Measurements from ENCODE around the gene PTPRM.

Gene PTPRM

GRCh38 chr18:8196238-8196637 lies 629.1 kb downstream of the PTPRM start:
- Histone ChIP-seq H3K27ac (no peak overlapping the region), H3K4me3 (ENCODE audit: low read depth in 1 of 2, low read length in 1 of 2) (no peak overlapping the region), H3K27me3 (no peaks in the 10 kb centered on the region), H3K9me3 (no peaks in the 10 kb centered on the region), H3K4me1 (ENCODE audit: control insufficient read depth in 1 of 2, insufficient read depth in 1 of 2, low read depth in 1 of 2, low read length in 1 of 2) (no peaks in the 10 kb centered on the region), H3K36me3 (no peaks in the 10 kb centered on the region)
- no peak for TF ChIP-seq CTCF (IDR thresholded peaks at IDR 0.05)

- Histone ChIP-seq H3K4me3 (ENCODE audit: low read depth in 1 of 2, low read length in 1 of 2) (no peak overlapping the region), H3K9me3 (no peaks in the 10 kb centered on the region), H3K27ac (no peak overlapping the region), H3K27me3 (no peaks in the 10 kb centered on the region), H3K4me1 (ENCODE audit: control insufficient read depth in 1 of 2, insufficient read depth in 1 of 2, low read depth in 1 of 2, low read length in 1 of 2) (no peaks in the 10 kb centered on the region), H3K36me3 (no peaks in the 10 kb centered on the region)
- TF ChIP-seq CTCF (IDR thresholded peaks at IDR 0.05): no peak
These were observed 630.4 kb downstream of the PTPRM start for GRCh38 chr18:8197499-8197898.

- no peaks in the 10 kb centered on the region for H3K27me3 ChIP-seq
- H3K9me3 ChIP-seq: no peaks in the 10 kb centered on the region
- H3K27ac ChIP-seq: no peak overlapping the region
- no peaks in the 10 kb centered on the region for H3K36me3 ChIP-seq
- no peak for TF ChIP-seq CTCF (IDR thresholded peaks at IDR 0.05)
- H3K4me3 ChIP-seq (ENCODE audit: low read depth in 1 of 2, low read length in 1 of 2): no peak overlapping the region
- H3K4me1 ChIP-seq (ENCODE audit: control insufficient read depth in 1 of 2, insufficient read depth in 1 of 2, low read depth in 1 of 2, low read length in 1 of 2): no peaks in the 10 kb centered on the region
These were observed 640.9 kb downstream of the PTPRM start for GRCh38 chr18:8207996-8208395.

- Histone ChIP-seq H3K36me3 (no peaks in the 10 kb centered on the region), H3K27ac (no peak overlapping the region), H3K4me3 (ENCODE audit: low read depth in 1 of 2, low read length in 1 of 2) (no peak overlapping the region), H3K4me1 (ENCODE audit: control insufficient read depth in 1 of 2, insufficient read depth in 1 of 2, low read depth in 1 of 2, low read length in 1 of 2) (no peaks in the 10 kb centered on the region), H3K27me3 (no peaks in the 10 kb centered on the region), H3K9me3 (no peaks in the 10 kb centered on the region)
- TF ChIP-seq CTCF (IDR thresholded peaks at IDR 0.05): no peak
These were observed 641.6 kb downstream of the PTPRM start for GRCh38 chr18:8208716-8209115.

GRCh38 chr18:8212896-8213780 lies 646.0 kb downstream of the PTPRM start:
- no peak for TF ChIP-seq CTCF (IDR thresholded peaks at IDR 0.05)
- Histone ChIP-seq H3K9me3 (no peaks in the 10 kb centered on the region), H3K27ac (no peak overlapping the region), H3K4me3 (ENCODE audit: low read depth in 1 of 2, low read length in 1 of 2) (no peak overlapping the region), H3K27me3 (no peaks in the 10 kb centered on the region), H3K4me1 (ENCODE audit: control insufficient read depth in 1 of 2, insufficient read depth in 1 of 2, low read depth in 1 of 2, low read length in 1 of 2) (no peaks in the 10 kb centered on the region), H3K36me3 (no peaks in the 10 kb centered on the region)

All from neutrophil (primary cell).